ENCODE results near the gene GOLGA3.
"Not testable (repeated sequence)": the region's sequence is repeated elsewhere in the genome, so short reads cannot be mapped to it uniquely, and the experiment has no call there.

Gene GOLGA3

DNA sequence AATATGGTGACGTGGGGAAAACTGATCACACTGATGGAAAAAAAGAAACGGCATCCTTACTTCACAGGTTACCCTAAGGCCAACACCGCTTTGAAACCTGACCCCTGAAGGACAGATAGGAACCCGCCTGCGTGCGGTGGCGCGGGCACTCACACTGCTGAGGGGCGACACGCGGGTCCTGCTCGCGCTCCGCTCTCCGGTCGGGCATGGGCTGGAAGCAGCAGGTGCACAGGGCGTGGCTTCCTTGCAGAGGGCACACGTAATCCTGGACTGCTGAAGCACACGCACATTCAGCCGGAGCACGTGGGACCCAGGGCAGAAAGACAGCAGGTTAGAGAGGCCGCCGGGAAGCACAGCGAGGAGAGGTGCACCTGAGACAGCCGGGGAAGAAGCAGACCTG, 22.8 kb upstream of the GOLGA3 start:
- H3K27ac ChIP-seq: no peak overlapping the region
- TF ChIP-seq, protein P1, sequence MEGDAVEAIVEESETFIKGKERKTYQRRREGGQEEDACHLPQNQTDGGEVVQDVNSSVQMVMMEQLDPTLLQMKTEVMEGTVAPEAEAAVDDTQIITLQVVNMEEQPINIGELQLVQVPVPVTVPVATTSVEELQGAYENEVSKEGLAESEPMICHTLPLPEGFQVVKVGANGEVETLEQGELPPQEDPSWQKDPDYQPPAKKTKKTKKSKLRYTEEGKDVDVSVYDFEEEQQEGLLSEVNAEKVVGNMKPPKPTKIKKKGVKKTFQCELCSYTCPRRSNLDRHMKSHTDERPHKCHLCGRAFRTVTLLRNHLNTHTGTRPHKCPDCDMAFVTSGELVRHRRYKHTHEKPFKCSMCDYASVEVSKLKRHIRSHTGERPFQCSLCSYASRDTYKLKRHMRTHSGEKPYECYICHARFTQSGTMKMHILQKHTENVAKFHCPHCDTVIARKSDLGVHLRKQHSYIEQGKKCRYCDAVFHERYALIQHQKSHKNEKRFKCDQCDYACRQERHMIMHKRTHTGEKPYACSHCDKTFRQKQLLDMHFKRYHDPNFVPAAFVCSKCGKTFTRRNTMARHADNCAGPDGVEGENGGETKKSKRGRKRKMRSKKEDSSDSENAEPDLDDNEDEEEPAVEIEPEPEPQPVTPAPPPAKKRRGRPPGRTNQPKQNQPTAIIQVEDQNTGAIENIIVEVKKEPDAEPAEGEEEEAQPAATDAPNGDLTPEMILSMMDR (conservative IDR thresholded peaks at IDR 0.05): no peak

DNA sequence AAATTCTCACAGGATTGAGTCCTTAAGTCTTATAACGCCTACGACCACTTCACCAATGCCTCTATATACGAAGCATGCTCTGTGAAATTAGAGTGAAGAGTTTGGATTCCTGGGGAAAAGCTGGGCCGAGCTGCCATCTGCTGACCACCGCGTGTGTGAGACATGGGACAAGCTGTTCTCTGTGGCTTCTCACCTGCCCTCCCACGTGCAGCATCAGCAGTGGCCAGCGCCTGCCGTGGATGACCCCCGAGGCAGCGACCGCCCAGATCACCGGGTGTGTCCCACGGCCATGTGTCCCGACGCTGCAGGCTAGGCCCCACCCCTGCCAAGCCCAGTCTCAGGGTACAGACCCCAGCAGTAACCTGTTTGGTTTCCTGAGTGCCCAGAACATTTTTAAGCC, 21.6 kb upstream of the GOLGA3 start:
- TF ChIP-seq, protein P1 (conservative IDR thresholded peaks at IDR 0.05): no peak
- no peak overlapping the region for H3K27ac ChIP-seq

DNA sequence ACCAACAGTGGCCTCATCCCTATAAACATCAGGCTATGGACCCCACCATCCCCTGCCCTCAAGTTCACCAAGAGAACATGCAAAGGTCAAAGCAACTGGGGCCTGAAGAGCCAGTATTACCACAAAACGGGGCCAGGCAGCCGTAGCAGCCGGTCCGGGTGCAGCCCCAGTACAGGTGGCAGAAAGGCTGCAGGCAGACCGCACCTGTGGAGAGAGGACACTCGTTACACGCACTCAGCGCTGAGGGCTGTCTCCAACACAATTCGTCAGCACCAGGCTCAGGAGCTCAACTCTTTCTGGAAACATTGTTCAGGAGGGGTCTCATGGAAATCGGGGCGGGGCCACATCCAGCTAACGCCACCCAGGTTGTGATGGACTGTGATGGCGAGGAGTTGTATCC, 19.9 kb upstream of the GOLGA3 start:
- no peak overlapping the region for H3K27ac ChIP-seq
- TF ChIP-seq, protein P1 (conservative IDR thresholded peaks at IDR 0.05): no peak

DNA sequence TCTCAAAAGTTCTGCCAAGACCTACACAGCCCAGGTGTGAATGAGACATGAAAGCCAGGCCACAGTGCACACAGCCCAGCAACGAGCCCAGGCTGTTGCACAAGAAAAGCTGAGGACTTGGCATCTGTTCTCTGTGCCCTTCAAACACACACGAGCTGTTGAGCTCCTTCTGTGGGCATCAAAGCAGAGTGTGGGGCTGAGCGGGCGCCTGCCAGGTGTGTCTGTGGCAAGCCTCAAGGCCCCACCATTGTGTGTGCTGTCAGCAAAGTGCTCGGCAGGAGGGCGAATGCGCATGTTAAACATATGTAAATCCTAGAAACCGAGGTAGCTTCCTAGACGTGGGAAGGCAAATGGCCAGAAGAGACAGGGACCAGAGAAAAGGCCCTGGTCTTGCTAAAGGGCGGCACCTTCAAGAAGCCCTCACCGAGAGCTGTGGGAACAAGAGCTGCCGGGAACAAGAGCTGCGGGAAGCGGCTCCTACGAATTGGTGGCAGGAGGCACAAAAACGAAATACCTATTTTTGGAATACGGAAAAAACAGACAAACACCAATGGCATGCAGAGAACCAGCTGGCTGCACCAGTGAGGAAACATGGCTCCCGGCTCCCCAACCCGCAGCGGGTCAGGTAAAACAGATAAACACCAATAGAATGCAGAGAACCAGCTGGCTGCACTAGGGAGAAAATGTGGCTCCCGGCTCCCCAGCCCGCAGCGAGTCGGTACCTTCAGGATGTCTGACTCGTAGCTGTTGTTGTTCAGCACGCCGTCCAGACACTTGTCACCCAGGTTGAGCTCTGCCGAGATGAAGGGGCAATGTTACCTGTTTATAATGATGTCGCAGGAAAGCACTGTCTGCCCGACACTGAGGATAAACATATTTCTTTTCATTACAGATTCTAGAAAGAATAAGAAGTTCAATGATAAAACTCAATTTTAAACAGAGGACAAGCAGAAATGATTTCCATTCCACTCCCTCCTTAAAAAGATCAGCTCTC, 19.0 kb upstream of the GOLGA3 start:
- TF ChIP-seq, protein P1 (conservative IDR thresholded peaks at IDR 0.05): no peak
- H3K27ac ChIP-seq: no peak overlapping the region

DNA sequence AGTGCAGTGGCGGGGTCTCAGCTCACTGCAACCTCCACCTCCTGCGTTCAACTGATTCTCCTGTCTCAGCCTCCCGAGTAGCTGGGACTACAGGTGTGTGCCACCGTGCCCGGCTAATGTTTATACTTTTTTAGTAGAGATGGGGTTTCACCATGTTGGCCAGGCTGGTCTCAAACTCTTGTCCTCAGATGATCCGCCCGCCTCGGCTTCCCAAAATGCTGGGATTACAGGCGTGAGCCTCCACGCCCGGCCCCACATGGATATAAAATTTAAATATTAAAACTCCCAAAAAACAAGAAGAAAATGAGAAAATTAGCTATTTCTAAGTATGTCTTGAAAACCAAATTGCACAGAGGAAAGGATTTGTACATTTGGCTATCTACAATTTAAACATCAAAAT, 16.0 kb upstream of the GOLGA3 start:
- not testable (repeated sequence) for H3K27ac ChIP-seq

DNA sequence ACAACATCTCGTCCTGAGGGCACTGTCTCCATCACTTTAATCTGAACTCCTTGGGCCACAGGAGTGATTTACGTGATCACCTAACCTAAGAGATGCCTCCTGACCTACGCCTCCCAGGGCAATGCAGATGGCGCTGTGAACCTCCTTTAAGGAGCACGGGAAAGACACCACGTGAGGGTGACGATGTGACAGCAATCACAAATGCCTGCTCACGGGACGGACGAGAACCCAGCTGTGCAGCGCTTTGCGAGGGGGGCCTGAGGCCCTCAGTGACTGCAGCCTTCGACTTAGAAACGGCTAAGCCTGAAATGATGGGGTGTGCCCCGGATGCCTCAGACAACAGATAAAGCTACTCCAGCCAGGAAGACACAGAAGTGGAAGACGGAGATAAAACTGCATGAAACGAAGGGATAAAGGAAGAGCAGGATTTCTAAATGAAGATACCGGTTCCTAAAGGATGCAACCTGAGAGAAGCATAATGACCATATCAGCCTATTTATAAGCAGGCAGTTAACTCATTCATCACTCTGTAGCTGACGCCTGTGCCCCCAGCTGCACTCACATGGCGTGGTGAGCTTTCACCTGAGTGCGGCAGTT, 13.9 kb upstream of the GOLGA3 start:
- TF ChIP-seq, protein P1 (conservative IDR thresholded peaks at IDR 0.05): no peak
- no peak overlapping the region for H3K27ac ChIP-seq

DNA sequence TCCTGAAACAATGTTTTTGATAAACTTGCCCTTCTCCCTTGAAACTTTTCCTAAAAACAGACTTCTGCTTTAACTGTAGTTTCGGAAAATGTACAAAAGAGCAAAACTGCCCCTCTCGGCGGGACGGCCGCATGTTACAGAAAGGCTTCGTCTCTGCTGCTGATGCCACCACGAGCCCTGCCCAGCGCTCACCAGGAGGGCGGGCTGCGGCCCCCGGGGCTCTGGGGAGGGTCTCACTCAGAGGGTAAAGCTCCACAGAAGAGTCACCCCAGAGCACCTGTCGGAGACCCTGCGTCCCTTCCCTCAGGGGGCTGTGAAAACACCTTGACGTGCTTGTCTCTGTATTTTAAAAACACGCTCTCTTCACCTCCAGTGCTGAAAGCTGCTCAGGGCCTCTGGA, 12.5 kb upstream of the GOLGA3 start:
- TF ChIP-seq, protein P1 (conservative IDR thresholded peaks at IDR 0.05): no peak
- no peak overlapping the region for H3K27ac ChIP-seq

DNA sequence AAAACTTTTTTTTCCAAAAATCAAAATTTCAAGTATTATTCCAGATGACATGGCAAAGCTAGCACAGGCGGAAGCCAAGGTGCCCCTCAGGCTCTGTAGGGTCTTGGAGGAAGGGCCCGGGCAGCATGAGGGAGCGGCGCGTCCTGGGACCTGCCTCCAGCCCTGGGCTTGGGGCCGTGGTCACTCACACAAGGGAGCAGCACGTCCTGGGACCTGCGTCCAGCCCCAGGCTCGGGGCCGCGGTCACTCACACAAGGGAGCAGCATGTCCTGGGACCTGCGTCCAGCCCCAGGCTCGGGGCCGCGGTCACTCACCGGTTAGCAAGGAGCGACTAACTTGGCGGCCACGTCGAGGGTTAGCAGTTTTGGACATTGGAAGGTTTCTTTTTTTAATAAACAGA, 11.9 kb upstream of the GOLGA3 start:
- TF ChIP-seq, protein P1 (conservative IDR thresholded peaks at IDR 0.05): no peak
- no peak overlapping the region for H3K27ac ChIP-seq

All from VCaP (cell line).